Suprapubic skin (tissue), 4 donors: ENCODE data around the gene ERVW-1.
"Not testable (repeated sequence)": the region's sequence is repeated elsewhere in the genome, so short reads cannot be mapped to it uniquely, and the experiment has no call there.

ENCODE experiments used
- EP300 ChIP-seq: sonication (generic); formaldehyde crosslinking; IDR thresholded peaks from one replicate; pipeline ENCODE4 v1.6.1; 2017; ENCODE audit warnings: antibody characterized with exemption
- POLR2AphosphoS5 ChIP-seq, 3 donors: sonication (generic); formaldehyde crosslinking; IDR thresholded peaks; one replicate each; pipeline ENCODE4 v1.6.1; 2017; ENCODE audit warnings: antibody characterized with exemption in 3 of 3
- TF ChIP-seq, protein P1 (sequence below), 2 donors: fragments of 200-600 bp in 1 of 2; fragments of 450-650 bp in 1 of 2; sonication (generic) in 1 of 2; IDR thresholded peaks; one replicate each; pipeline ENCODE4 v1.5.1; 2016 to 2019; ENCODE audit warnings: antibody characterized with exemption in 2 of 2, mild to moderate bottlenecking in 1 of 2, moderate library complexity in 1 of 2

DNA sequence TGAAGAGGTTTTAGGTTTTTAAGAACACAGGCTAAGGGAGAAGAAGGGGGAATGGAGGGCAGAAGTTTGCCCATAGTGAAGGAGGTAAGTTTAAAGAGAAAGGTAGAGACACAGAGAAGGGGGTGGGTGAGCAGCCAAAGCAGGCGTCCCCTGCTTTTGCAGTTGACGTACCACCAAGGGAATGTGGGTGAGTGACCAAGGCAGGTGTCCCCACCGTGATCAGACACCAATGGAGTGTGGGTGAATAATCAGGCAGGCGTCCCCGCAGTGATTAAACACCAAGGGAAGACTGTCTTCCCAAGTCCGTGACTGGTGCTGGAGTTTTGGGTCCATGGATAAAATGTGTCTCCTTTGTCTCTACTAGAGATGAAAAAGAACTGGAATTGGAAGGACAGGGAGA is 6.5 kb upstream of the ERVW-1 start:
- TF ChIP-seq, protein P1, sequence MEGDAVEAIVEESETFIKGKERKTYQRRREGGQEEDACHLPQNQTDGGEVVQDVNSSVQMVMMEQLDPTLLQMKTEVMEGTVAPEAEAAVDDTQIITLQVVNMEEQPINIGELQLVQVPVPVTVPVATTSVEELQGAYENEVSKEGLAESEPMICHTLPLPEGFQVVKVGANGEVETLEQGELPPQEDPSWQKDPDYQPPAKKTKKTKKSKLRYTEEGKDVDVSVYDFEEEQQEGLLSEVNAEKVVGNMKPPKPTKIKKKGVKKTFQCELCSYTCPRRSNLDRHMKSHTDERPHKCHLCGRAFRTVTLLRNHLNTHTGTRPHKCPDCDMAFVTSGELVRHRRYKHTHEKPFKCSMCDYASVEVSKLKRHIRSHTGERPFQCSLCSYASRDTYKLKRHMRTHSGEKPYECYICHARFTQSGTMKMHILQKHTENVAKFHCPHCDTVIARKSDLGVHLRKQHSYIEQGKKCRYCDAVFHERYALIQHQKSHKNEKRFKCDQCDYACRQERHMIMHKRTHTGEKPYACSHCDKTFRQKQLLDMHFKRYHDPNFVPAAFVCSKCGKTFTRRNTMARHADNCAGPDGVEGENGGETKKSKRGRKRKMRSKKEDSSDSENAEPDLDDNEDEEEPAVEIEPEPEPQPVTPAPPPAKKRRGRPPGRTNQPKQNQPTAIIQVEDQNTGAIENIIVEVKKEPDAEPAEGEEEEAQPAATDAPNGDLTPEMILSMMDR (IDR thresholded peaks at IDR 0.05), result not testable (repeated sequence)
- not testable (repeated sequence) for TF ChIP-seq POLR2AphosphoS5 (IDR thresholded peaks at IDR 0.05); EP300
